Keratinocyte (primary cell): ENCODE data around the gene MINDY4.

Experiments used
- CTCF ChIP-seq, 3 experiments: IDR thresholded peaks in 1 of 3; conservative IDR thresholded peaks in 1 of 3; optimal IDR thresholded peaks in 1 of 3; 2 replicates in 2 of 3; 3 replicates in 1 of 3; pipeline versions ENCODE3 to v1.5.1; 2011; ENCODE audit warnings: low read length in 3 of 3, mild to moderate bottlenecking in 3 of 3, moderate library complexity in 2 of 3, control low read depth in 1 of 3, inconsistent platforms in 1 of 3; ENCODE audit not compliant: insufficient read depth in 2 of 3; ENCODE audit errors: extremely low read depth in 1 of 3
- EZH2 ChIP-seq: IDR thresholded peaks from one replicate; pipeline ENCODE4 v1.6.1; 2012; ENCODE audit warnings: inconsistent platforms, mild to moderate bottlenecking, low read length, moderate library complexity

- no peak for TF ChIP-seq CTCF (optimal IDR thresholded peaks at IDR 0.05 in 1 of 3, IDR thresholded peaks at IDR 0.05 in 1 of 3, conservative IDR thresholded peaks at IDR 0.05 in 1 of 3; ENCODE audit: extremely low read depth in 1 of 3, insufficient read depth in 2 of 3, low read length in 3 of 3)
- no peak for TF ChIP-seq EZH2
Measured at GRCh38 chr7:30785786-30786185, 14.6 kb downstream of the MINDY4 start.
